Panc1 (cell line): ENCODE measurements around the gene TBC1D10B. TPM values are rescaled to one million over a fixed set of nuclear protein-coding genes. Genes with fewer than 3 reads are reported as not detected.

Experiments
- ATAC-seq: fragments of 200-7000 bp; cut with Tn5 transposase; 2 replicates; pipeline ENCODE4 v1.9.1; 2020; ENCODE audit warnings: mild to moderate bottlenecking, moderate library complexity
- BruUV-seq: library from RNA; stranded (reverse); fragments of 400-500 nt; replicated peaks from 2 replicates; lab custom pipeline; 2021; lab: Mats Ljungman, UMichigan
- CTCF ChIA-PET: fragments of 300-600 bp; sonication (Branson Sonifier 250); formaldehyde crosslinking; loops from one replicate; lab custom pipeline; 2022; ENCODE audit warnings: antibody characterized with exemption; lab: Charles Lee
- POLR2A ChIA-PET: fragments of 300-600 bp; sonication (Branson Sonifier 250); formaldehyde crosslinking; loops from one replicate; lab custom pipeline; 2022; ENCODE audit warnings: antibody characterized with exemption; lab: Charles Lee
- DNase-seq: peaks from one replicate; pipeline ENCODE4 v3.0.0-alpha.2; 2010; ENCODE audit warnings: low read depth, low spot score
- H3K27ac ChIP-seq: 2 replicates; pipeline ENCODE4 v1.5.1; 2011; ENCODE audit warnings: mild to moderate bottlenecking, low read length, inconsistent platforms
- H3K27me3 ChIP-seq: fragments of 200-500 bp; sonication (Bioruptor generic); 2 replicates; pipeline ENCODE4 v1.6.0; 2014; ENCODE audit warnings: low read length, inconsistent platforms; ENCODE audit not compliant: control insufficient read depth, insufficient read depth
- H3K36me3 ChIP-seq: fragments of 200-500 bp; sonication (Bioruptor generic); 2 replicates; pipeline ENCODE4 v1.5.1; 2014; ENCODE audit warnings: inconsistent platforms, mild to moderate bottlenecking, low read length, moderate library complexity; ENCODE audit not compliant: control insufficient read depth, insufficient read depth
- H3K4me1 ChIP-seq: 2 replicates; pipeline ENCODE4 v1.5.1; 2011; ENCODE audit warnings: inconsistent platforms, mild to moderate bottlenecking, low read length, moderate library complexity; ENCODE audit not compliant: control insufficient read depth, insufficient read depth
- H3K4me3 ChIP-seq, 2 experiments: 2 replicates each; pipeline ENCODE4 v1.5.1; 2011 to 2012; ENCODE audit warnings: low read depth in 2 of 2, low read length in 2 of 2, mild to moderate bottlenecking in 2 of 2, inconsistent platforms in 1 of 2, moderate library complexity in 1 of 2
- H3K9me3 ChIP-seq: fragments of 200-500 bp; sonication (Bioruptor generic); 2 replicates; pipeline ENCODE4 v1.5.1; 2014; ENCODE audit warnings: low read depth, mild to moderate bottlenecking, inconsistent platforms, low read length, moderate library complexity; ENCODE audit not compliant: control insufficient read depth, insufficient read depth
- POLR2AphosphoS5 ChIP-seq: IDR thresholded peaks from 2 replicates; pipeline ENCODE4 v1.6.1; 2012; ENCODE audit warnings: mild to moderate bottlenecking, low read depth, low read length, moderate library complexity
- SIN3A ChIP-seq: IDR thresholded peaks from 2 replicates; pipeline ENCODE4 v1.6.1; 2012; ENCODE audit warnings: low read depth, mild to moderate bottlenecking, low read length, moderate library complexity, borderline replicate concordance; ENCODE audit not compliant: insufficient read depth
- TCF7L2 ChIP-seq: IDR thresholded peaks from 2 replicates; pipeline ENCODE4 v1.6.1; 2011; ENCODE audit warnings: mild to moderate bottlenecking, low read depth, low read length, inconsistent platforms
- in situ Hi-C: cut with HindIII; loops from 2 replicates; pipeline ENCODE4 v1.10.0; 2016; ENCODE audit warnings: low sequenced_read_pairs, low pct_unique_long_range_greater_than_20kb
- intact Hi-C: fragments of 100-400 bp; cut with micrococcal nuclease; formaldehyde crosslinking; loops from one replicate; pipeline ENCODE4 v1.10.0; 2022; ENCODE audit not compliant: unreplicated experiment
- total RNA-seq: library from RNA; stranded (reverse); gene quantifications from one replicate; pipeline ENCODE4 v1.2.1, GENCODE V29; 2021; ENCODE audit not compliant: unreplicated experiment
- TF ChIP-seq, protein P1 (sequence below), 2 experiments: IDR thresholded peaks; 2 replicates each; pipeline ENCODE4 v1.6.1; 2011 to 2012; ENCODE audit warnings: low read depth in 2 of 2, control low read depth in 1 of 2, low read length in 1 of 2, mild to moderate bottlenecking in 1 of 2, moderate library complexity in 1 of 2; ENCODE audit not compliant: insufficient read depth in 1 of 2
- TF ChIP-seq, protein P2 (sequence below): fragments of 450-650 bp; IDR thresholded peaks from 2 replicates; pipeline ENCODE4 v1.5.1; 2017; ENCODE audit warnings: mild to moderate bottlenecking

Gene TBC1D10B
- total RNA-seq, 1 experiment from 2014 or later = 52.6 TPM

DNA sequence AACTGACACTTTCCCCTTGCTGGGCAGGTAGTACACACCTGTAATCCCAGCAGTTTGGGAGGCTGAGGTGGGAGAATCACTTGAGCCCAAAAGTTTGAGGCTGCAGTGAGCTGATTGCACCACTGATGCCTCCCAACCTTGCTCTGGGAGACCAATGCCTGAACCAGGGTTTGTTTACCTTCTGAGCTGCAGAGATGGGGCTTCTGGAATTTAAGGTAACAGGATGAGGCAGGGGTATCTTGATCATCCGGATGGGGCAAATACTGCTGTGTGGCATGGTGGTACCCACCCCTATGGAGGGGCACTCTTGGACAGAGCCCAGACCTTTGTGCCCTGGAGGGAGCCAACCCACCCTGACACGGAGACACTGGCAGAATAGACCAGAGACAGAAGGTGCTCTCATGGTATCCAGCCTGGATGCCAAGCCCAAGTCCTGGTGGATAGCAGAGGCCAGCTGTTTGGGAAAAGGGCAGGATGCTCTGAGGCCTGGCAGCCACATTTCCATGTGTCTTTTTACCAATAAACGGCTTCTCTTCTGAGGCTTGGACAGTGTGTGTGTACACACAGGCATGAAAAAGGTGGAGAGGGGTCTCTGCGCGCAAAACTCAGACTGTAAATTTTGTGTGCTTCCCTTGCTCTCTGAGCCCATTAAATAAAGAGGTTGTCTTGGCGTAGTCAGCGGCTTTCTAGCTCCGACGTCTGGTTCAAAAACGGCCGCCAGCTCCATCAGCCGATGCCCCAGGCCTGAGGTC lies 29.3 kb upstream of the TBC1D10B start:
- H3K27ac ChIP-seq = peak overlapping the region; percentile 91
- in situ Hi-C loops = no loop called here

DNA sequence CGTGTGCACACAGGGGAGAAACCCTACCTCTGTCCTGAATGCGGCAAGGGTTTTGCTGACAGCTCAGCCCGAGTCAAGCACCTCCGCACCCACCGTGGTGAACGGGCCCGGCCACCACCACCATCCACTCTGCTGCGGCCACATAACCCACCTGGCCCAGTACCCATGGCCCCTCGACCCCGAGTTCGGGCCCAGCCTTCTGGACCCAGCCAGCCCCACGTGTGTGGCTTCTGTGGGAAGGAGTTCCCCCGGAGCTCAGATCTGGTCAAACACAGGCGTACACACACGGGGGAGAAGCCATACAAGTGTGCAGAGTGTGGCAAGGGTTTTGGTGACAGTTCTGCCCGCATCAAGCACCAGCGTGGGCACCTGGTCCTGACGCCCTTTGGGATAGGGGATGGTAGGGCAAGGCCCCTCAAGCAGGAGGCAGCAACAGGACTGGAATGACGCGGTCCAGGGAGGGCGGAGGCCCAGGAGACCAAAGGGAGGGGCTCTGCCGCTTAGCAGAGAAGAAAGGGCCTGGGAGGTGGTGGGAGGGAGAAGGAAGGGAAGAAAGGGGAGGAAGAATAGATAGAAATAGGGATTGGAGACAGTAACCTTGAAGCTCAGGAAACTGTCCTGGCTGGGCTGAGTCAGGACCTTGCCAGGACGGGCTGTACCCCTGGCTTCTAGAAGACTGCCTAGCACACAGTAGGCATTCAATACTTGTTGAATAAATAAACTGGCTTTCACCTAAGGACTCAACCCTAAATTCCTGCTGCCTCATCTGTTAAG lies 28.6 kb upstream of the TBC1D10B start:
- ATAC-seq = no peak
- H3K4me1 ChIP-seq = peaks cover 19% of the 10 kb centered on the region
- intact Hi-C loops = no loop called here
- no TSS peak for BruUV-seq
- POLR2A ChIA-PET = no interaction called here
- H3K9me3 ChIP-seq = no peaks in the 10 kb centered on the region
- peak overlapping the region; percentile 91 for H3K27ac ChIP-seq
- CTCF ChIA-PET = no interaction called here
- in situ Hi-C loops = no loop called here
- TF ChIP-seq, protein P1, sequence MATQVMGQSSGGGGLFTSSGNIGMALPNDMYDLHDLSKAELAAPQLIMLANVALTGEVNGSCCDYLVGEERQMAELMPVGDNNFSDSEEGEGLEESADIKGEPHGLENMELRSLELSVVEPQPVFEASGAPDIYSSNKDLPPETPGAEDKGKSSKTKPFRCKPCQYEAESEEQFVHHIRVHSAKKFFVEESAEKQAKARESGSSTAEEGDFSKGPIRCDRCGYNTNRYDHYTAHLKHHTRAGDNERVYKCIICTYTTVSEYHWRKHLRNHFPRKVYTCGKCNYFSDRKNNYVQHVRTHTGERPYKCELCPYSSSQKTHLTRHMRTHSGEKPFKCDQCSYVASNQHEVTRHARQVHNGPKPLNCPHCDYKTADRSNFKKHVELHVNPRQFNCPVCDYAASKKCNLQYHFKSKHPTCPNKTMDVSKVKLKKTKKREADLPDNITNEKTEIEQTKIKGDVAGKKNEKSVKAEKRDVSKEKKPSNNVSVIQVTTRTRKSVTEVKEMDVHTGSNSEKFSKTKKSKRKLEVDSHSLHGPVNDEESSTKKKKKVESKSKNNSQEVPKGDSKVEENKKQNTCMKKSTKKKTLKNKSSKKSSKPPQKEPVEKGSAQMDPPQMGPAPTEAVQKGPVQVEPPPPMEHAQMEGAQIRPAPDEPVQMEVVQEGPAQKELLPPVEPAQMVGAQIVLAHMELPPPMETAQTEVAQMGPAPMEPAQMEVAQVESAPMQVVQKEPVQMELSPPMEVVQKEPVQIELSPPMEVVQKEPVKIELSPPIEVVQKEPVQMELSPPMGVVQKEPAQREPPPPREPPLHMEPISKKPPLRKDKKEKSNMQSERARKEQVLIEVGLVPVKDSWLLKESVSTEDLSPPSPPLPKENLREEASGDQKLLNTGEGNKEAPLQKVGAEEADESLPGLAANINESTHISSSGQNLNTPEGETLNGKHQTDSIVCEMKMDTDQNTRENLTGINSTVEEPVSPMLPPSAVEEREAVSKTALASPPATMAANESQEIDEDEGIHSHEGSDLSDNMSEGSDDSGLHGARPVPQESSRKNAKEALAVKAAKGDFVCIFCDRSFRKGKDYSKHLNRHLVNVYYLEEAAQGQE (IDR thresholded peaks at IDR 0.05; ENCODE audit: insufficient read depth in 1 of 2, low read depth in 2 of 2, low read length in 1 of 2) = no peak
- TF ChIP-seq, protein P2, sequence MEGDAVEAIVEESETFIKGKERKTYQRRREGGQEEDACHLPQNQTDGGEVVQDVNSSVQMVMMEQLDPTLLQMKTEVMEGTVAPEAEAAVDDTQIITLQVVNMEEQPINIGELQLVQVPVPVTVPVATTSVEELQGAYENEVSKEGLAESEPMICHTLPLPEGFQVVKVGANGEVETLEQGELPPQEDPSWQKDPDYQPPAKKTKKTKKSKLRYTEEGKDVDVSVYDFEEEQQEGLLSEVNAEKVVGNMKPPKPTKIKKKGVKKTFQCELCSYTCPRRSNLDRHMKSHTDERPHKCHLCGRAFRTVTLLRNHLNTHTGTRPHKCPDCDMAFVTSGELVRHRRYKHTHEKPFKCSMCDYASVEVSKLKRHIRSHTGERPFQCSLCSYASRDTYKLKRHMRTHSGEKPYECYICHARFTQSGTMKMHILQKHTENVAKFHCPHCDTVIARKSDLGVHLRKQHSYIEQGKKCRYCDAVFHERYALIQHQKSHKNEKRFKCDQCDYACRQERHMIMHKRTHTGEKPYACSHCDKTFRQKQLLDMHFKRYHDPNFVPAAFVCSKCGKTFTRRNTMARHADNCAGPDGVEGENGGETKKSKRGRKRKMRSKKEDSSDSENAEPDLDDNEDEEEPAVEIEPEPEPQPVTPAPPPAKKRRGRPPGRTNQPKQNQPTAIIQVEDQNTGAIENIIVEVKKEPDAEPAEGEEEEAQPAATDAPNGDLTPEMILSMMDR = no peak
- TF ChIP-seq SIN3A = no peak
- no peak for TF ChIP-seq POLR2AphosphoS5
- no peak for TF ChIP-seq TCF7L2
- no peaks in the 10 kb centered on the region for H3K36me3 ChIP-seq
- no peak for DNase-seq
- H3K27me3 ChIP-seq = no peaks in the 10 kb centered on the region
- H3K4me3 ChIP-seq = no peak overlapping the region

More for the DNA sequence above, 29.3 kb upstream of the TBC1D10B start:
- ChIA-PET POLR2A (no interaction called here), CTCF (interaction anchor here (0.6 kb wide), 2 partner anchors 51 to 215 kb away, joined by 3 to 4 read pairs; no protein-coding TSS in a partner anchor)
- DNase-seq = no peak
- Histone ChIP-seq H3K4me1 (peaks cover 17% of the 10 kb centered on the region), H3K9me3 (no peaks in the 10 kb centered on the region), H3K4me3 (peak overlapping the region; percentile 66 to 95), H3K36me3 (no peaks in the 10 kb centered on the region), H3K27me3 (no peaks in the 10 kb centered on the region)
- BruUV-seq = no TSS peak
- no peak for TF ChIP-seq SIN3A
- TF ChIP-seq, protein P1 (IDR thresholded peaks at IDR 0.05; ENCODE audit: insufficient read depth in 1 of 2, low read depth in 2 of 2, low read length in 1 of 2) = no peak
- TF ChIP-seq TCF7L2 = no peak
- TF ChIP-seq, protein P2 = no peak
- TF ChIP-seq POLR2AphosphoS5 = no peak
- no peak for ATAC-seq
- intact Hi-C loops = no loop called here
